Aorta (tissue), 4 donors: ENCODE results near the gene EFNA1. TPM values are rescaled to one million over a fixed set of nuclear protein-coding genes. Genes with fewer than 3 reads are reported as not detected.

Experiments used
- polyA plus RNA-seq, 2 donors: library from polyadenylated mRNA; stranded (reverse); fragments of 200-250 nt; gene quantifications; one replicate each; pipeline ENCODE4 v1.2.3, GENCODE V29; 2013
- total RNA-seq, 2 donors: library from RNA; stranded (reverse); fragmentation: NEBNext Ultra II Directional; extraction: Animal tissue kit (Norgen Biotek cat#: 25700); gene quantifications; one replicate each; pipeline ENCODE4 v1.2.1, GENCODE V29; 2021
- donor health status: healthy with polysubstance abuse.
- donor health status: Bipolar disorder and iron deficiency.
- donor health status: DM: no; HTN: no; CAD: no.
- donor health status: DM: yes; HTN: yes; CAD: no.

The EFNA1 gene
- total and polyA plus RNA-seq, 4 donors: 7.1 to 49.1 (median 15.5) TPM

Other genes with a start within 250 kb of the EFNA1 start
- gene PMVK, start 191.2 kb upstream of the EFNA1 start, total RNA-seq: 10 to 100 TPM; 21.9 to 27.3 TPM
- 10 to 100 TPM; 40.4 to 52.7 TPM for gene PMVK, start 191.2 kb upstream of the EFNA1 start, polyA plus RNA-seq
- 100 to 1,000 TPM; 106 to 119 TPM for gene PBXIP1, start 171.8 kb upstream of the EFNA1 start, total RNA-seq
- 100 to 1,000 TPM in 1 of 2 donors, 10 to 100 TPM in 1; 95.3 to 169 TPM for gene PBXIP1, start 171.8 kb upstream of the EFNA1 start, polyA plus RNA-seq
- gene PYGO2, start 166.1 kb upstream of the EFNA1 start, total RNA-seq: 10 to 100 TPM; 17.3 to 23.6 TPM
- 10 to 100 TPM; 11.6 to 16.6 TPM for gene PYGO2, start 166.1 kb upstream of the EFNA1 start, polyA plus RNA-seq
- gene SHC1, start 157.1 kb upstream of the EFNA1 start, total RNA-seq: 100 to 1,000 TPM; 165 to 182 TPM
- gene SHC1, start 157.1 kb upstream of the EFNA1 start, polyA plus RNA-seq: 100 to 1,000 TPM in 1 of 2 donors, 10 to 100 TPM in 1; 39.1 to 179 TPM
- gene CKS1B, start 153.2 kb upstream of the EFNA1 start, total RNA-seq: 10 to 100 TPM; 19.3 to 25.5 TPM
- gene CKS1B, start 153.2 kb upstream of the EFNA1 start, polyA plus RNA-seq: 10 to 100 TPM; 38.9 to 58.9 TPM
- gene FLAD1, start 144.5 kb upstream of the EFNA1 start, total RNA-seq: 10 to 100 TPM; 14.5 to 17.6 TPM
- gene FLAD1, start 144.5 kb upstream of the EFNA1 start, polyA plus RNA-seq: 10 to 100 TPM; 23.8 to 24.2 TPM
- not detected for gene LENEP, start 134.3 kb upstream of the EFNA1 start, total RNA-seq
- gene LENEP, start 134.3 kb upstream of the EFNA1 start, polyA plus RNA-seq: not detected
- 10 to 100 TPM; 46.4 to 71.1 TPM for gene ZBTB7B, start 125.1 kb upstream of the EFNA1 start, total RNA-seq
- gene ZBTB7B, start 125.1 kb upstream of the EFNA1 start, polyA plus RNA-seq: 10 to 100 TPM; 23.3 to 32.8 TPM
- 1 to 10 TPM in 1 of 2 donors, under 1 TPM in 1; 0.75 to 1.8 TPM for gene DCST2, start 94.1 kb upstream of the EFNA1 start, total RNA-seq
- gene DCST2, start 94.1 kb upstream of the EFNA1 start, polyA plus RNA-seq: 1 to 10 TPM in 1 of 2 donors, under 1 TPM in 1; 0.25 to 5.6 TPM
- gene DCST1, start 94.1 kb upstream of the EFNA1 start, total RNA-seq: under 1 TPM in 1 of 2 donors, not detected in 1; 0.26 TPM
- not detected for gene DCST1, start 94.1 kb upstream of the EFNA1 start, polyA plus RNA-seq
- gene ADAM15, start 76.6 kb upstream of the EFNA1 start, total RNA-seq: 100 to 1,000 TPM; 129 to 180 TPM
- 10 to 100 TPM; 17.3 to 89.3 TPM for gene ADAM15, start 76.6 kb upstream of the EFNA1 start, polyA plus RNA-seq
- 1 to 10 TPM; 3.0 to 5.7 TPM for gene EFNA4, start 64.1 kb upstream of the EFNA1 start, total RNA-seq
- gene EFNA4, start 64.1 kb upstream of the EFNA1 start, polyA plus RNA-seq: 1 to 10 TPM; 3.9 to 4.0 TPM
- gene EFNA3, start 49.0 kb upstream of the EFNA1 start, total RNA-seq: 1 to 10 TPM; 1.8 to 3.2 TPM
- under 1 TPM in 1 of 2 donors, not detected in 1; 0.41 TPM for gene EFNA3, start 49.0 kb upstream of the EFNA1 start, polyA plus RNA-seq
- gene SLC50A1, start 8.0 kb downstream of the EFNA1 start, total RNA-seq: 10 to 100 TPM; 19.8 to 26.8 TPM
- 10 to 100 TPM; 22.7 to 28.2 TPM for gene SLC50A1, start 8.0 kb downstream of the EFNA1 start, polyA plus RNA-seq
- 10 to 100 TPM; 42.4 to 52.4 TPM for gene DPM3, start 12.7 kb downstream of the EFNA1 start, total RNA-seq
- gene DPM3, start 12.7 kb downstream of the EFNA1 start, polyA plus RNA-seq: 100 to 1,000 TPM; 162 to 200 TPM
- 100 to 1,000 TPM; 136 to 143 TPM for gene KRTCAP2, start 45.4 kb downstream of the EFNA1 start, total RNA-seq
- 100 to 1,000 TPM; 179 to 255 TPM for gene KRTCAP2, start 45.4 kb downstream of the EFNA1 start, polyA plus RNA-seq
- 1 to 10 TPM; 1.6 to 3.4 TPM for gene TRIM46, start 46.0 kb downstream of the EFNA1 start, total RNA-seq
- 1 to 10 TPM in 1 of 2 donors, under 1 TPM in 1; 0.50 to 2.1 TPM for gene TRIM46, start 46.0 kb downstream of the EFNA1 start, polyA plus RNA-seq
- gene THBS3, start 80.0 kb downstream of the EFNA1 start, total RNA-seq: 10 to 100 TPM; 58.9 to 97.9 TPM
- 100 to 1,000 TPM in 1 of 2 donors, 10 to 100 TPM in 1; 21.7 to 195 TPM for gene THBS3, start 80.0 kb downstream of the EFNA1 start, polyA plus RNA-seq
- gene MTX1, start 80.8 kb downstream of the EFNA1 start, total RNA-seq: 10 to 100 TPM; 20.3 to 21.3 TPM
- gene MTX1, start 80.8 kb downstream of the EFNA1 start, polyA plus RNA-seq: 10 to 100 TPM; 26.2 to 52.9 TPM
- 10 to 100 TPM; 22.8 to 28.7 TPM for gene ENTREP3, start 127.6 kb downstream of the EFNA1 start, total RNA-seq
- gene ENTREP3, start 127.6 kb downstream of the EFNA1 start, polyA plus RNA-seq: 10 to 100 TPM in 1 of 2 donors, 1 to 10 TPM in 1; 6.0 to 25.4 TPM
- gene SCAMP3, start 134.5 kb downstream of the EFNA1 start, total RNA-seq: 10 to 100 TPM; 36.9 to 39.7 TPM
- gene SCAMP3, start 134.5 kb downstream of the EFNA1 start, polyA plus RNA-seq: 10 to 100 TPM; 11.9 to 46.8 TPM
- gene CLK2, start 145.6 kb downstream of the EFNA1 start, total RNA-seq: 10 to 100 TPM; 39.6 to 63.0 TPM
- 10 to 100 TPM in 1 of 2 donors, 1 to 10 TPM in 1; 9.3 to 88.6 TPM for gene CLK2, start 145.6 kb downstream of the EFNA1 start, polyA plus RNA-seq
- gene HCN3, start 149.6 kb downstream of the EFNA1 start, total RNA-seq: 1 to 10 TPM; 1.8 to 5.7 TPM
- 1 to 10 TPM in 1 of 2 donors, under 1 TPM in 1; 0.13 to 3.1 TPM for gene HCN3, start 149.6 kb downstream of the EFNA1 start, polyA plus RNA-seq
- not detected for gene PKLR, start 173.6 kb downstream of the EFNA1 start, total RNA-seq
- 1 to 10 TPM in 1 of 2 donors, not detected in 1; 1.0 TPM for gene PKLR, start 173.6 kb downstream of the EFNA1 start, polyA plus RNA-seq
- gene FDPS, start 181.0 kb downstream of the EFNA1 start, total RNA-seq: 100 to 1,000 TPM in 1 of 2 donors, 10 to 100 TPM in 1; 88.6 to 104 TPM
- 100 to 1,000 TPM in 1 of 2 donors, 10 to 100 TPM in 1; 72.9 to 127 TPM for gene FDPS, start 181.0 kb downstream of the EFNA1 start, polyA plus RNA-seq
- 10 to 100 TPM; 41.2 to 50.8 TPM for gene RUSC1, start 193.0 kb downstream of the EFNA1 start, total RNA-seq
- 100 to 1,000 TPM in 1 of 2 donors, 10 to 100 TPM in 1; 19.7 to 102 TPM for gene RUSC1, start 193.0 kb downstream of the EFNA1 start, polyA plus RNA-seq